IPS DF 4.7 (cell line): ENCODE results near the gene COX14.
"Not testable (repeated sequence)": the region's sequence is repeated elsewhere in the genome, so short reads cannot be mapped to it uniquely, and the experiment has no call there.

Experiments
- DNase-seq: peaks from one replicate; pipeline ENCODE4 v3.0.0-alpha.2; 2013; ENCODE audit warnings: low spot score; ENCODE audit errors: extremely low read depth

COX14 gene

GRCh38 chr12:50154947-50155346 lies 42.9 kb downstream of the COX14 start:
- not testable (repeated sequence) for DNase-seq

GRCh38 chr12:50156641-50157040 lies 44.6 kb downstream of the COX14 start:
- no peak for DNase-seq

- DNase-seq, result no peak
These were observed 45.2 kb downstream of the COX14 start for GRCh38 chr12:50157259-50157658.

- DNase-seq, result no peak
These were observed 48.6 kb downstream of the COX14 start for GRCh38 chr12:50160643-50161042.

- no peak for DNase-seq
These were observed 50.2 kb downstream of the COX14 start for GRCh38 chr12:50162230-50162629.

GRCh38 chr12:50164963-50165362 lies 52.9 kb downstream of the COX14 start:
- no peak for DNase-seq

GRCh38 chr12:50166799-50167048 lies 54.7 kb downstream of the COX14 start:
- DNase-seq, result no peak

- peak; percentile 96 for DNase-seq
These were observed 55.2 kb downstream of the COX14 start, which contains the start of gene CERS5 for GRCh38 chr12:50167049-50167828. Gene CERS5 (minus strand): TSS chr12:50167369. CDS start chr12:50167297, 72 bp downstream.
